HG03565 (cell line): ENCODE measurements around the gene BICD2.

Experiments
- ATAC-seq: cut with Tn5 transposase; IDR thresholded peaks from one replicate; pipeline ENCODE4 v1.9.1; 2021; ENCODE audit warnings: mild to moderate bottlenecking, moderate library complexity; ENCODE audit not compliant: unreplicated experiment

Gene BICD2

GRCh38 chr9:92716557-92716956 lies 48.1 kb downstream of the BICD2 start:
- ATAC-seq: no peak

DNA sequence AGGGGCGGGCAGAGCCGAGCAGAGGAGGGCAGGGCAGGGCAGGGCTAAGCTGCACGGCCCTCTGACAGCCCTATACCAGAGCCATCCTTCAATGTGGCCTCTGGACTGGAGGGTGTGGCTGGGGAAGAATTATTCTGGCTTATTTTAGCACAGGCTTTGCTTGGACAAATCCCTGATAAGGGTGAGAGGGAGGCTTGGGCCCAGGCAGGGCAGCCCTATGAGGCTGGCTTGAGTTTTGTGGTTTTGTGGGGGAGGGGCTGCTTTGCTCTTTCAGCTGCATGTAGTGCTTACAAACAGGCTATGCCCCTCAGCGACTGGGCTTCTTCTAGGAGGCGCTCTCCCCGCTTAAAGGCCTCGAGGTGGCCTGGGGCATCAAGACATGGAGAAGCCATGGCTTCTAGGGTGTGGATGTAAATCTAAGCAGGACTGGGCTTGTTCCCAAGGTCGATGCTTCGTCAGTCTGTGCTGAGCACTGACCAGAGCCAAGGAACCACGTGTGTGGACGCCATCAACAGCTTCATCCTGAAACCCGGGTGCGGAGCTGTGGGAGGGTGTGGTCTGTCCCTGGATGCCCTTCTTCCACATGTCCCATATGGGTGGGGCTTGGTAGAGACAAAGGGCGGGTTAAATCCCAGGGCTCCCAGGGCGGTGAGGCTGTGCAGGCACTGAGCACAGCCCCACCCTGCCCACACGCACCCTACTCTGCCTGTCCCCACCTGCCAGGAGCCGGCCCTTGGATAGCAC lies 49.0 kb downstream of the BICD2 start:
- ATAC-seq: no peak

GRCh38 chr9:92714787-92715487 lies 49.7 kb downstream of the BICD2 start:
- no peak for ATAC-seq

- ATAC-seq: no peak
Measured at GRCh38 chr9:92714016-92714415, 50.6 kb downstream of the BICD2 start.

DNA sequence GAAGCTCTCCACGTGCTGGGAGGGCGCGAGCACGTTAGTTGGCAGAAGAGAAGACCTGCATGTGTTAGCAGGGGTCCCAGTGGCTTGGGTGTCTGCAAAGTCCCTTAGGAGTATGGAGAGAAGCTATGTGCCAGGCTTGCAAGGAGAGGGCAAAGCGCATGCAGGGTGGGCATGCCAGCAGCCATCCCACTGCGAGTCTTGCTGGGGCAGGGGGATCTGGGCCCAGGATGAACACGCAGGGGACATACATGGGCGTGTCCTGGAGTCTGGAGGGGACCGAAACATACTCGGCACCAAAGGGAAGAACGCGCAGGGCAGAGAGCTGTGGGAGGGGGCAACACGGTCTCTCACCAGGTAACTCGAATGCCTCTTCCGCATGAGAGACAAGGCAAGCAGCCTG lies 51.1 kb downstream of the BICD2 start:
- no peak for ATAC-seq

DNA sequence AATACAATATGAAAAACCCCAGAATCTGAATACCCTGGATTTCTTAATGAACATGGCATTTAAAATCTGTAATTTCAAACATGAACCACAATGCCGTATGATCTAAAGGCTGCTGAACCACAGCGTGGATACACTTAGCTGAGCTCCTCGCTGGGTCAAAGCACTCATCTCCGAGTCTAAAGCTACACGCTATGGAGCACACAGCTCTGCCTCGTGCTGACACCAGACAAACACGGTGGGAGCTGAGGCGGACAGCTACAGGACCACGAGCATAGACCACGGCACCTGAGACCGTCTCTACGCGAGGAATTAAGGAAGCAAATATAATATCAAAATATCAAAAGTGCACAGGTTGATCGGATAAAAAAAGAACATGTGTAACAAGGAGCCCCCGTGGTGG lies 51.9 kb downstream of the BICD2 start:
- ATAC-seq: no peak

DNA sequence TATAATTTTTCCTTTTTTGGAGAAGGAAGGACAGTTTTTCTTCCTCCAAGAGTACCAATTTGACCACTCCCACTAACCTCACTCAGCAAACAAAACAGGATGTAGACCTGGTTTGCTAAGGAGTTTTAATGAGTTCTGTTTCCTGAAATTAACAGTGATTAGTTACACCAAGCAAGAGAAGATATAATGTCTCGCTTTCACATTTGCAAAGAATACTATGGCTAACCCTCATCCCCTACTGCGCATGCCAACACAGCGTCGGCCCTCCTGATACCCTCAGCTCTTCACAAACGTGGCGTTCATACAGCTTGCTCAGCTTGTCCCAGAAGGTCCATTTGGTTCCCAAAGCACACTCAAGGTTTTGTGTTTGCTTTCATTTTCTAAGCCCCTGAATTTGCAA lies 52.8 kb downstream of the BICD2 start:
- ATAC-seq: no peak

DNA sequence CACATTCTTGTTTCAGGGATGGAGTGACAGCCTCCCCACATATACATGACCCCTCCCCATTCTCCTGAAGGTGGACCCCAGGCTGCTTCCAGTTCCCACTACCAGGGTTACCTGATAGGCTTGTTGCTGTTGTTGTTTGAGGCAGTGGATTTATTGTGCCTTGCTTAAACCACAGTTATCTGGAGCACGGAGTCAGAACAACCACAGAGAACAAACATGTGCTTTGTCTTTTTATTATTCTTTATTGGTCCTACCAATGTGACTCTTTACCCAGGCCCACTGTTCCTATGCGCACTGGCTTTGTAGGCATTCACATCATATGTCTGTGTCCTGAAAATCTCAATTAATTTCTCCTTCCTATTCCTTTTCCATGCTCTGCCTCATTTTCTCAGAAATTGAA lies 53.5 kb downstream of the BICD2 start:
- ATAC-seq: no peak

GRCh38 chr9:92710368-92710767 lies 54.3 kb downstream of the BICD2 start:
- ATAC-seq: no peak

GRCh38 chr9:92709954-92710353 lies 54.7 kb downstream of the BICD2 start:
- no peak for ATAC-seq

DNA sequence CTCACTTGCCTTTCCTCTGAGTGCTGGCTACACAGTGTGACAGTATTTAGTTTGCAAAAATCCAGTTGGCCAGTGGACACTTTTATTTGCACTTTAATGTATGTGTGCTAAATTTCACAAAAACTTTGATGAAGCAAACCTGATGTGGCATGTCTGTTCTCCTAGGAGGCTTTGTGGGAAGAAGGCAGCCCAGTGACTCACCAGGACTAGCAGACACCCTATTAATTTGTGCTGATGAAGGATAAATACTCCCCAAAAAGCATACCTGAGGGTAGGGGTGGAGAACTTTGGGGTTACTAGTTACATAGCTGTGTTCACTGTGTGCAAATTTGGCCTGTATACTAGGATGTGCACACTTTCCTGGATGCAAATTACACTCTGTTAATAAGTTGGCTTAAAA lies 55.4 kb downstream of the BICD2 start:
- no peak for ATAC-seq

GRCh38 chr9:92707530-92707929 lies 57.1 kb downstream of the BICD2 start:
- no peak for ATAC-seq

- ATAC-seq: no peak
Measured at GRCh38 chr9:92706218-92706940, 58.3 kb downstream of the BICD2 start.

- no peak for ATAC-seq
Measured at GRCh38 chr9:92704528-92704927, 60.1 kb downstream of the BICD2 start.

DNA sequence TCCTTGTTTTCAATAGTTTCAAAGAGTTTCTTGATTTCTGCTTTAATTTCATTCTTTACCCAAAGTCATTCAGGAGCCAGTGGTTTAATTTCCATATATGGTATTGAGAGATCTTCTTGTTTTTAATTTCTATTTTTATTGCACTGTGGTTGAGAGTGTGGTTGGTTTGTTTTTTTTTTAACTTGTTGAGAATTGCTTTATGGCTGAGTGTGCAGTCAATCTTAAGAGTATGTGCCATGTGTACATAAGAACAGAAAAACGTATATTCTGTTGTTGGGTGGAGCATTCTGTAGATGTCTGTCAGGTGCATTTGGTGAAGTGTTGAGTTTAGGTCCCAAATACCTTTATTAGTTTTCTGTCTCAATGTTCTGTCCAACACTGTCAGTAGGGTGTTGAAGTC lies 68.0 kb downstream of the BICD2 start:
- ATAC-seq: no peak

- no peak for ATAC-seq
Measured at GRCh38 chr9:92686954-92687353, 77.7 kb downstream of the BICD2 start.

- ATAC-seq: no peak
Measured at GRCh38 chr9:92685022-92685421, 79.6 kb downstream of the BICD2 start.

- no peak for ATAC-seq
Measured at GRCh38 chr9:92682269-92682668, 82.4 kb downstream of the BICD2 start.

GRCh38 chr9:92680166-92681119 lies 84.2 kb downstream of the BICD2 start:
- no peak for ATAC-seq

GRCh38 chr9:92679413-92680165 lies 85.0 kb downstream of the BICD2 start:
- no peak for ATAC-seq
